Measurements from ENCODE around the gene CPT1A.

DNA sequence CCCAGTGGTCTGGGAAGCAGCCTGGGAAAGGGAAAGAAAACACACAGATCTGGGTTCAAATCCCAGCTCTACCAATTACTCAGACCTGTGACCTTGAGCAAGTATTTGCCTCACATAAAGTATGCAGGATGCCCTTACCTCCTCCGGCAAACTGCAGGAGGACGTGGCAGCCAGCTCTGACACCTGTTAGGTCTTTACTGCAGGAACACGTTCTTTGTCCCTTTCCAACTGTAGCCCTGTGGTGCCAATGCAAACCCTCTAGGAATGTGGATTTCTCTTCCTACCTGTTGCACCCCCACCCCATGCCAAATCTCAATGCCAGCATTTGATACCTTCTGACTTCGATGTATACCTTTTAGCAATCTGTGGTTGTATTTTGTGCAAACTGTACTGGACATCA is 6.0 kb downstream of the CPT1A start:
- TF ChIP-seq POLR2A (IDR thresholded peaks at IDR 0.05), result no peak
- TF ChIP-seq CTCF (IDR thresholded peaks at IDR 0.05 in 4 of 5, conservative IDR thresholded peaks at IDR 0.05 in 1 of 5), result no peak
